Stromal cell of bone marrow (primary cell): ENCODE results near the gene ATP5F1D.

Experiments
- DNase-seq: peaks from one replicate; pipeline ENCODE4 v3.0.0-alpha.2; 2012; ENCODE audit warnings: low read depth

ATP5F1D gene

GRCh38 chr19:1248139-1248785, 6.7 kb downstream of the ATP5F1D start, which contains the start of gene MIDN:
MIDN (plus strand) TSS chr19:1248583; CDS start chr19:1250297, 1,714 bp downstream.
- DNase-seq = peak; percentile 82

- no peak for DNase-seq
These were observed 7.3 kb downstream of the ATP5F1D start for GRCh38 chr19:1248786-1249297.

DNA sequence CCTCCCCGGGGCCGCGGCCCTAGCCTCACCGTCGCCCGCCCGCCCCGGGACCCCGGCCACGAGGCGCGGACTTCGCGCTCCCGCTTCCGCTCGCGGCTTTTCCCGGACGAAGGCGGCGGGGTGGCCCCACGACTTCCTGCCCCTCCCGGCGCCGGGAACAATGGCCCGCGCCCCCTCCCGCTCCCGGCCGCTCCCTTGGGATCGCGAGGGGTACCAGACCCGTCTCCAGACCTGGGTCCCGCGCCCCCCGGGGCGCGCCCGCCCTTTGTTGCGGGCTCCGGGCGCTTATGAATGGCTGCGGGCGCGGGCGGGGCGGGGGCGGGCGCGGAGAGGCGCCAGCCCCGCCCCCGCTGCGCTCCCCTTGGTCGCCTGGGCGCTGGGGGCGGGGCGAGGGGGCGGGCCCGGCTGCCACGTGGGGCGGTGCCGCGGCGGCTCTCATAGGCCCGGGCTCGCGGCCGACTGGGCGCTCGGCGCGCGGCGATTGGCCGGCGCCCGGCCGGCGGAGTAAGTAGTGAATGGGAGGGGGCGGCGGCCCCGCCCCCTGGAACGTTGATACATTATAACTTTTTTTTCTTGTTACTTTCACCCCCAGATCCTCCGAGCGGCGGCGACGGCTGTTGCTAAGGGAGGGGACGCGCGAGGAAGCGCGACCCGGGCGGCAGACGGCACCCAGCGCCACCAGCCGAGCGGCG, 7.9 kb downstream of the ATP5F1D start:
- peak; percentile 94 for DNase-seq

- no peak for DNase-seq
These were observed 8.5 kb downstream of the ATP5F1D start for GRCh38 chr19:1249990-1250436.

GRCh38 chr19:1250437-1251260, 9.1 kb downstream of the ATP5F1D start:
- DNase-seq = no peak

- no peak for DNase-seq
These were observed 10.0 kb downstream of the ATP5F1D start for GRCh38 chr19:1251330-1252220.

DNA sequence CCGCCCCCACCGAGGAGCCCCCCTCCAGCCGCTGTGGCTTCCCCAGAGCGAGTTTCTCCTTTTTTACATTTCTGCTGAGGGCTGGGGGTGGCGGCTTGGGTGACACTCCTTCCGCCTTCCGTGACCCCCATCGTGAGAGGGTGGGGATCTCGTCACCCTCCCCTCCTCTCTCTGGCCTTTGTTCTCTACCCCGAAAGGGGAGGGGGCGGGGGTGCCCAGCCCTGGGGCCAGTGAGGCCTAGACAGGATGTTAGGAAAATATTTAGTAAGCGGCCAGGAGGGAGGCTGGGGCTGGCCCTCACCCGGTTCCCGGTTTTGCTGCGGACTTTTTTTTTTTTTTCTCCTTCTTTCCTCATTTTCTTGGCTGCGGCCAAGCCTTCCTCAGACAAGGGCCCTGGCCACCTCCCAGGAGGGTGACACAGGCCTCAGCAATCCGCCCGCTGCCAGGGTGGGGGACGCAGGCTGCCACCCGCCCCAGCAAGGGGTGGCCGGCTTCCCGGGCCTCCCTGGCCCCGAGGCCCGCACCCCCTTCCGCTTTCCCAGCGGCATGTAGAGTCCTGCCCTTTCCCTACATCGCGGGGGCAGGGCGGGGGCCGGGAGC, 10.8 kb downstream of the ATP5F1D start:
- peak; percentile 93 for DNase-seq

- DNase-seq = peak; percentile 96
These were observed 11.4 kb downstream of the ATP5F1D start for GRCh38 chr19:1252821-1253513.

DNA sequence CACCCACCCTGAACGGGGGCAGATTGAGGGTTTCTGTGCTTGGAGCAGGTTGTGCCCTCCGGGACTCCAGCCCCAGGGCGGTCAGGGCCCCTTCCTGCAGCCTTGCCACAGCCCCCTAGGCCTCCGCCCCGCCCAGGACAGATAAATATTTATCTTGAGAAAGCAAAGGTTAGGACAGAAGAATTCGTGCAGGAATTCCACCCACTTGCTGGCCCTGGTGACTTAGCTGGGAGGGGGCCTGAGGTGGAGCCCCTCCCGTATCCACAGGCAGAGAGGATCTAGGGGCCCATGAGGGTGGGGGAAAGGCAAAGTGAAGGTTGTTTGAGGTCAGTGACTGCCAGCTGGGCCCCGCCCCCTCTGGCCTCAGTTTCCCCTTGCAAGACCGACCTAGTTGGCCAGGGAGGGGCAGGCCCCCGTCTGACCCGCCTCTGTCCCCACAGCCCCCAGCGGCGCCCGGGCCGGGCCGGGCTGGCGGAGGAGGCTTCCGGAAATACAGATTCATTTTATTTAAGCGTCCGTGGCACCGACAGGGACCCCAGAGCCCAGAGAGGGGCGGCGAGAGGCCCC, 12.0 kb downstream of the ATP5F1D start:
- DNase-seq = no peak

DNA sequence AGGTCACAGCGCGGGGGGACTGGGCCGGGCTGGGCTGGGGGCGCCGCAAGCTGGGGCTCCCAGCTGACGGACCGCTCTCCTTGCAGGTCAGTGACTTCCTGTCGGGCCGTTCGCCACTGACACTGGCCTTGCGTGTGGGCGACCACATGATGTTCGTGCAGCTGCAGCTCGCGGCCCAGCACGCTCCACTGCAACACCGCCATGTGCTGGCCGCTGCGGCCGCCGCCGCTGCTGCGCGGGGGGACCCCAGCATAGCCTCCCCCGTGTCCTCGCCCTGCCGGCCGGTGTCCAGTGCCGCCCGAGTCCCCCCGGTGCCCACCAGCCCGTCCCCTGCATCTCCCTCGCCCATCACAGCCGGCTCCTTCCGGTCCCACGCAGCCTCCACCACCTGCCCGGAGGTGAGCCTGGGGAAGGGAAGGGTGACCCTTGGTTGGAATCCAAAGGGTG, 12.6 kb downstream of the ATP5F1D start:
- DNase-seq = no peak

DNA sequence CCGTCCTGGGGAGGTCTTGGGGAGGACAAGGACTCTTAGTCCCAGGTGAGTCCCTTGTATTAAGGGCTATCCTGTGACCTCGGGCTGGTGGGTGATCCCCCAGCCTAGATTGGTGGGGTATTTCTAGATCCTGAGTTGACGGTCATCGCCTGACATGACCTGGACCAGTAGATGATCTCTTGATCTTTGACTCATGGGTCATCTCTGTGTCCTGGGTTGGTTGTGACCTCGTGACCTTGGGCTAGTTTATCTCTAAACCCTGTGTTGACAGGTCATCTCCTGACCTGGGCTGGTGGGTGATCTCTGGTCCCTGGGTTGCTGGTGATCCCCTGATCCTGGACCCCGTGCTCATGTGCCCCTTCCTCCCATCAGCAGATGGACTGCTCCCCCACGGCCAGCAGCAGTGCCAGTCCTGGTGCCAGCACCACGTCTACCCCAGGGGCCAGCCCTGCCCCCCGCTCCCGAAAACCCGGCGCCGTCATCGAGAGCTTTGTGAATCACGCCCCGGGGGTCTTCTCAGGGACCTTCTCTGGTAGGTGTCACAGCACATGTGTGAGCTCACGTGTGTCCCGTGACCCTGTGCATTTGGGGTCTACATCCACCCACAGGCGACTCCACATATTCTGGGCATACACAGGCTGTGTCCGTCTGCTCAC, 13.1 kb downstream of the ATP5F1D start:
- no peak for DNase-seq

GRCh38 chr19:1255186-1256161, 13.9 kb downstream of the ATP5F1D start:
- no peak for DNase-seq

DNA sequence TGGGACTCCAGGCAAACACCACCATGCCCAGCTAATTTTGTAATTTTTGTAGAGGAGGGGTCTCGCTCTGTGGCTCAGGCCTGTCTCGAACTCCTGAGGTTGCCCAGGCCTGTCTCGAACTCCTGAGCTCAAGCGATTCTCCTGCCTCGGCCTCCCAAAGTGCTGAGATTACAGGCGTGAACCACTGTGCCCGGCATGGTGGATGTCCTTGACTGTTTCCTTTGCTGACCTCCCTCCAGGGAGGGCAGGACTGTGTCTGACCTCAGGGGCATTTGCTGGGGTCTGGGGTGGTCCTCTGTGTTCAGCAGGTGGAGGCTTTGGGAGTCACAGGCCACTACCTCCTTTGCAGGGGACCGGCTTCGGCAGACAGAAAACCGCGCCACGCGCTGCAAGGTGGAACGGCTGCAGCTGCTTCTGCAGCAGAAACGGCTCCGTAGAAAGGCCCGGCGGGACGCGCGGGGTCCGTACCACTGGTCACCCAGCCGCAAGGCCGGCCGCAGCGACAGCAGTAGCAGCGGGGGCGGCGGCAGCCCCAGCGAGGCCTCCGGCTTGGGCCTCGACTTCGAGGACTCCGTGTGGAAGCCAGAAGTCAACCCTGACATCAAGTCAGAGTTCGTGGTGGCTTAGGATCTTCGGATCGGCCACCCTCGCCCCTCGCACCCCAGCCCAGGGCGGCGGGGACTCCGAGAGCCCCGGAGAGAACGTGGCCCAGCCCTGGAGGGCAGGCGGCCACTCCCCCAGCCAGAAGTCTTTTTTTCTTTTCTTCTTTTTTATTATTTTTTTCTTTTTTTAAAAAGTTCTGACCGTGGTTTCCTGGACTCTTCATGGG, 15.3 kb downstream of the ATP5F1D start:
- no peak for DNase-seq

GRCh38 chr19:1257475-1258162, 16.1 kb downstream of the ATP5F1D start:
- DNase-seq = no peak

- DNase-seq = no peak
These were observed 16.6 kb downstream of the ATP5F1D start for GRCh38 chr19:1258163-1258492.

DNA sequence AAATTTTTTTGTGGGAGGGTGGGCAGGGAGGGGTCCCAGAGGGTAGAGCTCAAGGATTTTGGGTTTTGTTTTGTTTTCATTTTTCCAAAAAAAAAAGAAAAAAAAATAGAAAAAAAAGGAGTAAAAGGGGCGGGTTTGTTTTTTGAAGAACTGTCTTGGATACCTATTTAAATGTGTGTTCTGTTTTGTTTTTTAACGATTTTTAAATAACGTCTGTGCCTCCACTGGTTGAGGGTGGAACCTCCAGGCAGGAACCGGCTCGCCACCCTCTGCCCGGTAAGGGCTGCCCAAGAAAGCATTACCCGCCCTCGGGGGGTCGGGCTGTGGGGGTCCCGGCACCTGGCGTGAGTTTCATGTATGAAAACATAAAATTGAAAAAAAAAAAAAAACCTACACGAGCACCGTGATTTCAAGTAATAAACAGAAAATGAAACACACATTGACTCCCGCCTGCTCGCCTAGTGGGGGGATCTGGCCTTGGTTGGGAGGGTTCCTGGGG, 17.2 kb downstream of the ATP5F1D start:
- no peak for DNase-seq
